Karpas-422 (cell line): ENCODE data around the gene VPS50. TPM values are rescaled to one million over a fixed set of nuclear protein-coding genes. Genes with fewer than 3 reads are reported as not detected.

Experiments used
- DNase-seq: peaks from one replicate; pipeline ENCODE4 v3.0.0-alpha.2; 2015
- H2AFZ ChIP-seq: fragments of 200-600 bp; sonication (generic); 2 replicates; pipeline ENCODE4 v1.6.1; 2014; ENCODE audit warnings: antibody characterized with exemption, low read length, mixed read lengths
- H3K27ac ChIP-seq: fragments of 200-600 bp; sonication (generic); 2 replicates; pipeline ENCODE4 v1.5.1; 2014; ENCODE audit warnings: mild to moderate bottlenecking, low read length, moderate library complexity
- H3K27me3 ChIP-seq: fragments of 200-600 bp; sonication (generic); 2 replicates; pipeline ENCODE4 v1.6.1; 2014; ENCODE audit warnings: low read length, mixed read lengths
- H3K36me3 ChIP-seq: fragments of 200-600 bp; sonication (generic); 2 replicates; pipeline ENCODE4 v1.6.1; 2014; ENCODE audit warnings: low read length, mixed read lengths; ENCODE audit not compliant: insufficient read depth
- H3K4me1 ChIP-seq: fragments of 200-600 bp; sonication (generic); 2 replicates; pipeline ENCODE4 v1.6.1; 2014; ENCODE audit warnings: mild to moderate bottlenecking, low read length, mixed read lengths
- H3K4me2 ChIP-seq: fragments of 200-600 bp; sonication (generic); 2 replicates; pipeline ENCODE4 v1.6.1; 2014; ENCODE audit warnings: low read length, low read depth, mild to moderate bottlenecking; ENCODE audit not compliant: poor library complexity, severe bottlenecking
- H3K4me3 ChIP-seq: fragments of 200-600 bp; sonication (generic); 2 replicates; pipeline ENCODE4 v1.5.1; 2014; ENCODE audit warnings: mild to moderate bottlenecking, antibody characterized with exemption, low read length, mixed read lengths
- H3K79me2 ChIP-seq: fragments of 200-600 bp; sonication (generic); 2 replicates; pipeline ENCODE4 v1.6.1; 2014; ENCODE audit warnings: mild to moderate bottlenecking, low read length, mixed read lengths
- H3K9ac ChIP-seq: fragments of 200-600 bp; sonication (generic); 2 replicates; pipeline ENCODE4 v1.6.0; 2014; ENCODE audit warnings: low read length
- H3K9me2 ChIP-seq: fragments of 200-600 bp; sonication (generic), shearing (Covaris generic); replicated peaks from 2 replicates; pipeline ENCODE4 v1.6.0; 2014; ENCODE audit warnings: mild to moderate bottlenecking, low read length, moderate library complexity; ENCODE audit not compliant: insufficient read depth
- H3K9me3 ChIP-seq: fragments of 300-700, 200-600 bp; sonication (generic); 2 replicates; pipeline ENCODE4 v1.6.1; 2014; ENCODE audit warnings: low read length, mixed read lengths
- H4K20me1 ChIP-seq: fragments of 200-600 bp; sonication (generic); 2 replicates; pipeline ENCODE4 v1.6.1; 2014; ENCODE audit warnings: mild to moderate bottlenecking, antibody characterized with exemption, low read length, low read depth; ENCODE audit not compliant: insufficient read depth
- total RNA-seq: library from RNA; depleted of rRNA; stranded (reverse); fragments of >200 nt; shearing (Covaris generic); gene quantifications from 2 replicates; pipeline ENCODE4 v1.2.3, GENCODE V29; 2014; ENCODE audit warnings: low replicate concordance; rRNA removed

Gene VPS50, protein sequence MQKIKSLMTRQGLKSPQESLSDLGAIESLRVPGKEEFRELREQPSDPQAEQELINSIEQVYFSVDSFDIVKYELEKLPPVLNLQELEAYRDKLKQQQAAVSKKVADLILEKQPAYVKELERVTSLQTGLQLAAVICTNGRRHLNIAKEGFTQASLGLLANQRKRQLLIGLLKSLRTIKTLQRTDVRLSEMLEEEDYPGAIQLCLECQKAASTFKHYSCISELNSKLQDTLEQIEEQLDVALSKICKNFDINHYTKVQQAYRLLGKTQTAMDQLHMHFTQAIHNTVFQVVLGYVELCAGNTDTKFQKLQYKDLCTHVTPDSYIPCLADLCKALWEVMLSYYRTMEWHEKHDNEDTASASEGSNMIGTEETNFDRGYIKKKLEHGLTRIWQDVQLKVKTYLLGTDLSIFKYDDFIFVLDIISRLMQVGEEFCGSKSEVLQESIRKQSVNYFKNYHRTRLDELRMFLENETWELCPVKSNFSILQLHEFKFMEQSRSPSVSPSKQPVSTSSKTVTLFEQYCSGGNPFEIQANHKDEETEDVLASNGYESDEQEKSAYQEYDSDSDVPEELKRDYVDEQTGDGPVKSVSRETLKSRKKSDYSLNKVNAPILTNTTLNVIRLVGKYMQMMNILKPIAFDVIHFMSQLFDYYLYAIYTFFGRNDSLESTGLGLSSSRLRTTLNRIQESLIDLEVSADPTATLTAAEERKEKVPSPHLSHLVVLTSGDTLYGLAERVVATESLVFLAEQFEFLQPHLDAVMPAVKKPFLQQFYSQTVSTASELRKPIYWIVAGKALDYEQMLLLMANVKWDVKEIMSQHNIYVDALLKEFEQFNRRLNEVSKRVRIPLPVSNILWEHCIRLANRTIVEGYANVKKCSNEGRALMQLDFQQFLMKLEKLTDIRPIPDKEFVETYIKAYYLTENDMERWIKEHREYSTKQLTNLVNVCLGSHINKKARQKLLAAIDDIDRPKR
- total RNA-seq: 6.3 and 21.1 TPM in 2 replicates

DNA sequence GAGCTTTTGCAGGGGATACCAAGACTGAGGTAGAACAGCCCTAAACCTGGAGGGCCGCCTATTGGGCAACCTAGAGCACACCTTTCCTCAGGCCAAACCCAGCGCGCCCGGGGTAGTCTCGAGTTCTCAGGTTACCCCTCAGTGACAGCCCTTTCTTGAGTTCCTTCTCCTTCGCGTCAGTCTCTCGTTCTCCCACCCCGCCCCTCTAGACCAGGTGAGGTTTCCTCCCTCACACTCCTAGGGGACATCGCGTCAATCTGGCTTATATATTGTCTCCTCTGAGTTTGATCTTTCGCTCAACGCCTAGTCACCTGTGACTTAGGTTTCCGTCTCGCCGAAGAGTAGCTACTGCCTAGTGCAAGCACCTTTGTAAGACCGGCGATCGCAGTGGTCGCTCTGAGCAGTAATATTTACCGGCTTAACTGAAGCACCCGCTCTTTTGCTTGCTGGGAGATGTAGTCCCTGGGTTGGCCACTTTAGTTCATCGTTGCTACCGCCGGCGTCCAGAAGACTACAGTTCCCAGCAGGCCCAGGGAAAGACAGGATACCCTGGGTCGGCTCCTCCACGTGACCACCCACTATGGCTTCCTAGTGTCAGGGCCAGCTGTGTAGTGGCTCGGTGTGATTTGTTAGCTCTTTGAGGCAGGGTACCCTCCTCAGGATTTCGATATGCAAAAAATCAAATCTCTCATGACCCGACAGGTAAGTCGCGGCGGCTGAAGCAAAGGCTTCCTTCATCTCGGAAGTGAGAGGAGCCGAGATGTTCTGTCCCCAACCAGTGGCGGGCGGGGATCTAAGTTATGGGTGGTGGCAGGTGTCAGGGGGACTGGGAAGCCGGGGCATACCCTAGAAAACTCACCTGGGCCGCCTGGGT is at the start of gene VPS50:
VPS50 (plus strand) TSS at position 568 of the 874 bp plus-strand sequence; CDS start at position 670, 102 bp downstream.
- Histone ChIP-seq H3K9ac (peak within 1 kb of the TSS; percentile 74), H3K79me2 (peaks cover 26% of the 10 kb centered on the region), H2AFZ (peak within 1 kb of the TSS; percentile 92), H3K4me2 (peak within 1 kb of the TSS; percentile 94), H3K9me2 (no peaks in the 10 kb centered on the region), H3K27me3 (no peaks in the 10 kb centered on the region), H4K20me1 (no peaks in the 10 kb centered on the region; the same call in 1 of the 2 replicates), H3K4me1 (peaks cover 30% of the 10 kb centered on the region), H3K27ac (no peak within 1 kb of the TSS), H3K36me3 (no peaks in the 10 kb centered on the region), H3K9me3 (no peaks in the 10 kb centered on the region), H3K4me3 (peak within 1 kb of the TSS; percentile 88)
- DNase-seq: peak; percentile 97

DNA sequence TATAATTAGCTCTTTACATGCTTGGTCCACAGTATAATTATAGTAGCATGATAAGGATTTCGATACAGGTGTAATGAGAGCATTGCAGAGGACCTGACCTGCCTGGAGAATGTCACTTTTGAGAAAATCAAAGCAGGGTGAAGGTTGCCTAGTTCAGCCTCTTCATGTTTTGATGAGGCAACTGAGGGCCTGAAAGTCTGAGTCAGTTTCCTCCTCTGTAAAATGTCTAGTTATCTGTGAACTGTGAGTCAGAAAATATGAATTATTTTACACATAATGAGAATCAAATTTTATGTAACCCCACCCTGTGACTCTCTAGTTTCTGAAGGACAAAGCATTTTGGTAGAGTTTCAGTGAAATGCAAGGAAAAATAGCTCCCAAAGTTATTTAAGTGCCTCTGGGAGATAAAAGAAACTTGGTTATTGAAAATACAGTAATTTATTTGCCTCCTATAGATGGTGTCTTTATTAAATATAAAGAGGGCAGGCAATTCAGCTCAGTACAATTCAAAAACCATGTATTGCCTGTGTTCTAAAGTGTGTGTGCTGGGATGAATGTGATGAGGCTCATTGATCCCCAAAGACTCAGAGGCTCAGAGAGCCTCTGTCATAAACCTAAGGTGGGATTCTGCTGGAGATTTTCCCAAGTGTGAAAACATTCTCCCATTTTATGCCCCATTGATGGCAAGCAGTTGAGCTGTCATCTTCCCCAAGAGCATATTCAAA is 46.7 kb upstream of the VPS50 start:
- no peak overlapping the region for H3K27ac ChIP-seq
- H3K4me1 ChIP-seq: no peaks in the 10 kb centered on the region
- H3K4me3 ChIP-seq: no peak overlapping the region
- no peak overlapping the region for H3K9ac ChIP-seq
- H3K9me3 ChIP-seq: no peaks in the 10 kb centered on the region
- H3K79me2 ChIP-seq: no peaks in the 10 kb centered on the region
- H3K27me3 ChIP-seq: no peaks in the 10 kb centered on the region
- H3K9me2 ChIP-seq: no peaks in the 10 kb centered on the region
- H3K4me2 ChIP-seq: no peak overlapping the region
- no peak overlapping the region for H2AFZ ChIP-seq
- no peaks in the 10 kb centered on the region for H3K36me3 ChIP-seq
- no peak for DNase-seq
- H4K20me1 ChIP-seq: no peaks in the 10 kb centered on the region

DNA sequence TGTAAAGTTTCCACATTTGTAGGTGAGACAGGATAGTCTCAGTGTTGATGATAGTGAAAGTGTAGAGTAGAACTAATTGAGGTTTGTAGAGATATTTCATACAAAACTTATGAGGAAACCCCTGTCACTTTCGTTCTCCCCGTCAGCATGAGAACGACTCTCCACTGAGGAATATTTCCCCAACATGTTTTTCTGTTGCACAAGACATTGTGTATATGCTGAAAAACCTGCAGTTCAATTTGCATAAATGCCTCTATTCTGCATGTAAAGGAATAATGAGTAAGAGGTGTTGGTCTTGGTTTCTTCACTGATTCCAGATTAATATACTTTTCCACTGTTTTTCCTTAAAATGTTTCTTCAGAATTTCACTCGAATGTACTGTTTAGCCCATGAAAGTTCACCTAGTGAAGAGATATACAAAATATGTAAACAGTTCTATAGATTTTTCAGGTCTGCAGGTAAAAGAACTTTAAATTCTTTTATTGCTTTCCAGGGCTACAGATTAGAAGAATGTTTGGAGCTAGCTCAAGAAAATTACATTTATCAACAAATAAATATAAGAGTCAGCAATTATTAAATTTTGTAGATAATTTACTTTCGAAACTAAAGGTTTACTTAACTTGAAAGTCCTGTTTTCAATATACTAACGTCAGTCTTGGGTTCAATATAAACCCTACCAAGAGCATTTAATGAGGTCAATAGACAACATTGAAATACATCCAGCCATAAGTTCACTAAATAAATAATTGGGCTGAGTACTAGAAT is 43.1 kb upstream of the VPS50 start:
- H3K27me3 ChIP-seq: no peaks in the 10 kb centered on the region
- H3K9ac ChIP-seq: no peak overlapping the region

DNA sequence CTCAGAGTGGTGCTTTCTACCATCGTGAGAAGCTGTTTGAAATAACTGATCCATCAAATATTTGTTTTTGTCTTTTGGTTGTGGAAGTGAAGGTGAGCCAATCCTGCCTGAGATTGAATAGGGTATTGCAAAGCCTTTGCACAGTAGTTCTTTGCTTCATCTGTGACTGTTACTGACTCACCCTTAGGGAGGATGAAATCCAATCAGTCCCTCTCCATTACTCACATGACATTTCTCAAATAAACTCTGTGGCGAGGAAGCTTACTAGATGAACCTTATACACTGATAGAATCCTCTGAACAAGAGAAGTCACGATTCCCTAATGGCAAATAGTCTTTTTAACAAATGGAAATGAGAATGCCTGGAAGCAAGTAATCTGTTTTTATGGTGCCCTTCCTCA is 37.8 kb upstream of the VPS50 start:
- Histone ChIP-seq H3K4me2 (no peak overlapping the region), H2AFZ (no peak overlapping the region), H3K27ac (no peak overlapping the region), H3K4me1 (peaks cover 11% of the 10 kb centered on the region), H3K9me3 (no peaks in the 10 kb centered on the region), H3K9ac (no peak overlapping the region), H4K20me1 (no peaks in the 10 kb centered on the region), H3K9me2 (no peaks in the 10 kb centered on the region), H3K79me2 (no peaks in the 10 kb centered on the region), H3K27me3 (no peaks in the 10 kb centered on the region), H3K4me3 (no peak overlapping the region), H3K36me3 (no peaks in the 10 kb centered on the region)
- DNase-seq: no peak

More for the DNA sequence above, 43.1 kb upstream of the VPS50 start:
- no peaks in the 10 kb centered on the region for H4K20me1 ChIP-seq
- H3K9me3 ChIP-seq: no peaks in the 10 kb centered on the region
- no peaks in the 10 kb centered on the region for H3K79me2 ChIP-seq
- no peaks in the 10 kb centered on the region for H3K36me3 ChIP-seq
- no peak overlapping the region for H3K4me3 ChIP-seq
- H3K9me2 ChIP-seq: no peaks in the 10 kb centered on the region
- no peak for DNase-seq
- no peak overlapping the region for H2AFZ ChIP-seq
- no peak overlapping the region for H3K4me2 ChIP-seq
- H3K4me1 ChIP-seq: no peaks in the 10 kb centered on the region
- H3K27ac ChIP-seq: no peak overlapping the region

DNA sequence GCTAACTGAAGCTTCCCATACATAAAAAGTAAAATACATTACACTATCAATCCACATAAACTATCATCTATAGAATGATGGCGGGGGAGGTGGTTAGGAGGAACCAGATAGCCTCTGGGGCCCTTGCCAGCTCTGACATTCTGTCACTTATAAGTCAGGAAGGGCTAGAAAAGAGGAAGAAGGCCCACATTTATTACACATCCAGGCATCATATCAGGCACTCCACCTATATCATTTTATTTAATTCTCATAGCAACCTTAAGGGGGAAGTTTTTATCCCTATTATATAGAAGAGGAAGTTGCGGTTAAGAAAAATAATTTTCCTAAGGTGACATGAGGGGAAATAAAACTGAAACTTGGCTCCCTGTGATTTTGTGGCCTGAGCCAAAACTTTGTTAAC is 35.8 kb upstream of the VPS50 start:
- Histone ChIP-seq H3K9me2 (no peaks in the 10 kb centered on the region), H3K27me3 (no peaks in the 10 kb centered on the region), H3K9ac (no peak overlapping the region), H4K20me1 (no peaks in the 10 kb centered on the region), H3K79me2 (no peaks in the 10 kb centered on the region), H3K4me2 (peak overlapping the region; percentile 31), H2AFZ (no peak overlapping the region), H3K9me3 (no peaks in the 10 kb centered on the region), H3K27ac (no peak overlapping the region), H3K4me1 (peaks cover 11% of the 10 kb centered on the region), H3K36me3 (no peaks in the 10 kb centered on the region), H3K4me3 (no peak overlapping the region)
- DNase-seq: peak; percentile 44

DNA sequence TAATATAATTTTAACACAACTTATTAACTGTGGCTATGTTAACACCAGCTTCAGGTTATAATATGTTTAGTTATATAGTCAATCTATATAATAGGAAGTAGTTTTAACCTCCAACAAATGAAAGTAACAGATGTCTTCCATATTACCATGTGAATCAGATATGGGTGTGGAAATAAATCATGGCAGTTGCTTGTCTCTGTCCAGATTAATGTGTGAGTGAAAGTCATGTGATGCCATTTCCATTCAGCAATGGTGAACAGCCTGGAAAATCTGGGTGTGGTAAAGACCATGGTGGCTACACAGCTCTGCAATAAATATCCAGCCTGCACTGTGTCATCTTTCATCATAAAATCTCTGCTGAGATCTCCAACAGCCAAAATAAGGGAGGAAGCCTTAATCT is 33.7 kb upstream of the VPS50 start:
- Histone ChIP-seq H3K4me2 (no peak overlapping the region), H3K27ac (no peak overlapping the region), H2AFZ (no peak overlapping the region), H3K9me3 (no peaks in the 10 kb centered on the region), H3K9me2 (no peaks in the 10 kb centered on the region), H3K9ac (no peak overlapping the region), H4K20me1 (no peaks in the 10 kb centered on the region), H3K4me1 (peaks cover 11% of the 10 kb centered on the region), H3K79me2 (no peaks in the 10 kb centered on the region), H3K27me3 (no peaks in the 10 kb centered on the region), H3K4me3 (no peak overlapping the region), H3K36me3 (no peaks in the 10 kb centered on the region)
- DNase-seq: no peak
